Embryonic facial prominence (tissue), 1 donor: ENCODE measurements around the gene CLCA2.

ENCODE experiments used
- DNase-seq: peaks from one replicate; pipeline ENCODE4 v3.0.0-alpha.2; 2016; ENCODE audit errors: extremely low spot score

CLCA2 gene

DNA sequence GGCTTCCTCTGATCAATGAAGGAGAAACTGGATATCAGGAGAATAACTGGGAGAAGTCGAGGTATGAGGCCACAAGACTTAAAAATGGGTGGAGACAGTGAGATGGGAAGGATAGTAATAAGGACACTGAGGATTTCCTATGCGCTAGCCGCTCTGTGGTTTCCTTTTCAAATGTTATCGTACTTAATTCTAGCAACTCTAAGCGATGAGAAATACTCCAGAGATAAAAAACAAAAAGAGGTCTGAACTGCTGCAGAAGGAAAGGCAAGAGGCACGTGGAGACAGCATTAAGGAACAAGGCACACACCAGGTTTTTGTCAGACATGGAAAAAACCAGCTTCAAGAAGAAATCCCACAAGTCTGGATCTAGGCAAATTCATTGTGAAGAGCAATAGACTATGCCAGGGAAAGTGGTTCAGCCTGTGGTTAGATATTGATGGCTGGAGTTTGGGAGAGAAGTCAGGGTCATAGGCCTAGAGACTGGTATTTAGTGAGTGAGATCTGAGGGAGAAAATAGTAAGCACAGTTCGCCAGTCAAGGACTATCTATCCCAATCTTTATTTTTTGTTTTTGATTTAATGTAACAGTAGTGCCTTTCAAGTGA lies 5.3 kb downstream of the CLCA2 start:
- no peak for DNase-seq

DNA sequence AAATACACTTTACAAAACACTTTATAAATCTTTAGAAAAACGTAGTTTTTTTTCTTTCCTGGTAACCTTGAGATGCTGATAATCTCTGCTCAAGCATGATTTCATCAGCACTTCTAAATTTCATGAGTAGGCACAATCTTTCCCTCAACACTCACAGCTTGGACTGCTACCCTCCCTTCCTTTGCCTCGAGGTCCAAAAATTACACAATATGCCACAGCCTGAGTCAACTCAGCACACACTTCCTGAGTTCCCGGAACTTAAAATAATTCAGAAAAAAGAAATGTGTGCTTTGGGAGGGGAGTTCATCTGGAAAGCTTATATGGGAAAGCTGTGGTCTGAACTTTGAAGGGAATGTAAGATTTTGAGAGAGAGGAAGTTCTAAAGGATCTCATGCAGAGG lies 5.9 kb downstream of the CLCA2 start:
- no peak for DNase-seq

DNA sequence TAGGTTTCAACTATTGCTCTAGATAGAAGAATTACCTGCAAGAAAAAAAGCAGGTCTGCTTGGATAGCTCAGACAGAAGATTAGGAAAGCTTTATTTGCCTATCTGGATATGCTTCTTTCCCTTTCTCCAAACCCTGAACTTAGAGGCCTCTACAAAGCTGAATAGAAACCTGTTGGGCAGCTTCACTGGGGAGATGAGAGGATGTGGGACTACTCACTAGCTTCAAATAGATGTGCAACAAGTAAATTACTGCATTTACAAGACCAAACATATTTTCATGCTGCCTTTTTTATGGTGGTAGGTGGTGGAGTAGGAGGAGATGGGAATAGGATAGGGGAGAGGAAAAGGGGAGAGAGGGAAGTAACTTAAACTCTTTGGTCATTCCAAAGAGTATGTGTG lies 6.4 kb downstream of the CLCA2 start:
- no peak for DNase-seq

GRCh38 chr1:86434059-86434458 lies 10.1 kb downstream of the CLCA2 start:
- DNase-seq: no peak

DNA sequence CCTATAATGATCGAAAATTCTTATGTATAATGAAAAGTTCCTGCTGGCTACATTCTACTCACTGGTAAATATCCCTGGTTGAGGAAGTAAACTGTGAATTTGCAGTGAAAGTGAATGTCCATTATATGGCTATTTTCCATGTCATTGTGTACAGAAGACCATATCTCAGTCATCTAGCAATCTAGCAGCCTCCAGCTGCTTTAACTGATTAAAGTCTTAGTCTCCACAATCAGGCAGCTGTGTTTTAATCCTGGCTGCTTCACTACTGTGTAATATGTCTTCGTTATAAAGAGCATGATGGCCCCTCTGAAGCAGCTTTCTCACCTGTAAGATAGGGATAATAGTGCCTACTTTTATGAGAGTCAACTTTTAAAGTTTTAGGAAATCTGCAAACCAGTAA lies 11.4 kb downstream of the CLCA2 start:
- DNase-seq: no peak

DNA sequence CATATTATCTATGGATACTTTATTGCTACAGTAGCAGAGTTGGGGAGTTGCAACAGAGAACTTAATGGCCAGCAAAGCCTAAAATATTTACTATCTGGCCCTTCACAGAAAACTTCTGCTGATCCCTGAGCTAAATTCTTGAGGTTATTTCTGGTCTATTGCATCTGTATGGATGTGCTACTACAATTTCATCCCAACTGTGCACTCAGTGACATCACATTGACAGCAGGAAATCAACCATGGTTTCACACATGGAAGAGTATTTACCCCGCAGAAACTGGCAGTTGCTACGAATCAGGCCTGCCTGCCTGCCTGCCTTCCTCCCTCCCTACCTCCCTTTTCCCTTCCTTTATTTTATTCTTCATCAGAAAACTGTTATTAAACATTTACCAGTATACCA lies 12.1 kb downstream of the CLCA2 start:
- no peak for DNase-seq

DNA sequence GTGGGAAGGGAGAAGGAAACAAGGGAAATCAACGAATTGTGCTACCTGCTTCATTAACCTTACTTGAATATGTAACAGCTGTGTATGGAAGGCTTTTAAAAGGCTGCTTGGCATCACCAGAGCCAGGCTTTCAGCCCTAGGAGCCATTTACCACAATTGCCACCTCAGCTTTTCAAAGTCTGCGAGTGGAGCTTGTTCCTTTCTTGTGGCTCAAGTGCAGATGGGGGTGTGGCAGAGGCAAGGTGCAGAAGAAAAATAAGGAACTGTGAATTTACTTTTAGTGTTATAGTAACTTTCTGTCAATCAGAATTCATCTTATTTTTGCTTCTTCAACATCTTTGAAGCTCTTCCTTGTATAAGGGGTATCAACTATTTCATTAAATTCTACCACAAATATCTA lies 17.6 kb downstream of the CLCA2 start:
- DNase-seq: no peak

DNA sequence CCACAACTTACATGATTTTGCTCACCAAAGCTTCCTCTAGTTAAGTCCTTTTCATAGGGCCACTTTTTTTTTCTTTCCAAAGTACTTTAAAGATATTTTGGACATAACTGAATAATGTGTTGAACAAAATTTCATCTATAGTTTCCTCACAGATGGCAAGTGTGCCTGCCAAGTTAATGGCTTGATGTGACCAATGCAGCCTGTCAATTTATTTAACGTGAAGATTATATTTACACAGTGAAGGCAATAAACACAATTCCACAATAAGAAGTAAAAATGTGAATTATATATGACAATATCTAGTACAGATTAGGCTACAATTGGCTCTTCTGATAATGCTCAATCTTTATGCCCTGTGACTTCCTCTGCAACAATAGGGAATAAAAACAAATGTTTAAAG lies 18.0 kb downstream of the CLCA2 start:
- no peak for DNase-seq

GRCh38 chr1:86445919-86446318 lies 21.9 kb downstream of the CLCA2 start:
- DNase-seq: no peak

DNA sequence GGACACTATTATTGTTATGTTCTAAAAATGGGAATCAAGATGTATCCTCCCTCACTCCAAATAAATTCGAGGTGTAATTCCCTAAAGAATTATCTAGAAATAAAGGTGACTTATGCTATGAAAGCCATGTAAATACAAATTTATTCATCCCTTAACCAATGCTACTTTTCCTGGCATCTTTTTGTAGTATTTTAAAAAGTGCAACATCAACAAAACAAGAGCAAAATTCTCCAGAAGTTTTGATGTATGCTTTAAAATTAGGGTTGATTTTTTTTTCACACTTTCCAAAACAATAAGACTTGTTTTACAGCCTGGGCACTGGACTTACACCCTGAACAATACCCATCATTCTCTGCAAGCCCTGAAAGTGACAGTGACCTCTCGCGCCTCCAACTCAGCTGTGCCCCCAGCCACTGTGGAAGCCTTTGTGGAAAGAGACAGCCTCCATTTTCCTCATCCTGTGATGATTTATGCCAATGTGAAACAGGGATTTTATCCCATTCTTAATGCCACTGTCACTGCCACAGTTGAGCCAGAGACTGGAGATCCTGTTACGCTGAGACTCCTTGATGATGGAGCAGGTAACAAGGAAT lies 23.3 kb downstream of the CLCA2 start:
- DNase-seq: no peak

DNA sequence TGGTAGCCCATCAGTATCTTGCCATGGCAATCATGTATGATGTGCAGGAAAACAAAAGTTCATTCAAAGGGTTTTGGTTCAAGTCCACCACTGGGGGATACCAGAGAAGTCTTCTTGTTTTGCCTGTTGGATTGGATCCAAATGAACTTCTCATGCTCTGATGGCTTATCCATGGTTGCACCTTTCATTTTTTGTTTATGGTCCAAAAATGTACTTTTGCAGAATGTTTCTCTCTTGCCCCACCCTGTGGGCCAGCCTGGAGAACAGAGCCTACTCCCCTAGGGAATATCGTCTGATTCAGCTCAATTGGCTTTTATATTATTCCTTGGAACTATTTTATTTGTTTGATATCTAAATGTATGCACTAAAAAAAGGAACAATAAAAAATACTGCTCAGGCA lies 24.7 kb downstream of the CLCA2 start:
- no peak for DNase-seq

DNA sequence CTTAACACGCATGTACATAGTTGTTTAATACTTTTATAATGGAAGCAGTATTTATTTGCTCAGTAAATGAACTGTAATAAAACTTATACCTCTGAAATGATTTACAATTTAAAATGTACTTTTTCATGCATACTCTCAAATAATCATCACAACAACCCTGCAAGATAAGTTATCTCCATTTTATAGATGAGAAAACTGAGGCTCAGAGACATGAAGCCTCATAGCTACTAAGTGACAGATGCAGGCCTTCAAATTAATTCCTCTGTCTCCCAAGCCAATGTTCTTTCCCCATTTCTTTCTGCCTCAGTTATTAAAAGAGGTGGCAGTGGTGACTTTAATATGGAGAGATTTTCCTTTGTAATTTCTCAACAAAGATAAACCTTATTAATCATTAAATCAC lies 25.1 kb downstream of the CLCA2 start:
- no peak for DNase-seq

- DNase-seq: no peak
Observed at GRCh38 chr1:86450847-86451246, 26.9 kb downstream of the CLCA2 start.

GRCh38 chr1:86453664-86454063 lies 29.7 kb downstream of the CLCA2 start:
- DNase-seq: no peak

GRCh38 chr1:86455073-86455472 lies 31.1 kb downstream of the CLCA2 start:
- DNase-seq: no peak

DNA sequence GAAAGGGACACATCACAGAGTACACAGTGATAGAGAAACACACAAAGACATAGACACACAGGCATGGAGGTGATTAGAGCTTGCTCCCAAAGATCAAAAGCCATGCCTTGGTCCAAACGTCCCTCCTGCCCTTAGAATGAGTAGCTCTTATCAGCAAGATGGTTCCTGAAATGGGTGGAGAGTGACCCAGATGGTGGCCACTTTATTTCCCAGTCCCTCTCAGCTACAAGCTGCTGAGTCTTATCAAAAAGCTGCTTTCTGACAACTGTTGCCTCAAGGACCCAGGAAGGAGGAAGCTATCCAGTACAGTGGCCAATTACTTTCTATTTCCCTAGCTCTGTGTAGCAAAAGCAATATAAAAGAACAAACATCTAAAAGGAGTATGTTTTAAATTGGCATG lies 37.0 kb downstream of the CLCA2 start:
- no peak for DNase-seq

GRCh38 chr1:86461482-86461881 lies 37.5 kb downstream of the CLCA2 start:
- DNase-seq: no peak

DNA sequence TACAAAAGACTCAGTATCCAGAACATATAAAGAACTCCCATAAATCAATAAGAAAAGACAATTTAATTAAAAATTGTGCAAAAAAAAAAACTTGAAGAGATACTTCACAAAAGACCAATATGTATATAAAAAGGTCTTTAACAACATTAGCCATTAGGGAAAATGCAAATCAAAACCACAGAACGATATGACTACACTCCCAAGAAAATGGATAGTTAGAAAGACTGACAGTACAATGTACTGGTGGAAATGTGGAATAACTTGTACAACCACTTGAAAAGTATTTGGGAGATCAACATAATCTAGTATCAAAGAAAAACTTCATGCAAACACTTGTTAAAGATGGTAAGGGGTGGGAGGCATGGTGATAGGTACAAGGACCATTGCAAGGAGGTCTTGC lies 40.8 kb downstream of the CLCA2 start:
- DNase-seq: no peak

DNA sequence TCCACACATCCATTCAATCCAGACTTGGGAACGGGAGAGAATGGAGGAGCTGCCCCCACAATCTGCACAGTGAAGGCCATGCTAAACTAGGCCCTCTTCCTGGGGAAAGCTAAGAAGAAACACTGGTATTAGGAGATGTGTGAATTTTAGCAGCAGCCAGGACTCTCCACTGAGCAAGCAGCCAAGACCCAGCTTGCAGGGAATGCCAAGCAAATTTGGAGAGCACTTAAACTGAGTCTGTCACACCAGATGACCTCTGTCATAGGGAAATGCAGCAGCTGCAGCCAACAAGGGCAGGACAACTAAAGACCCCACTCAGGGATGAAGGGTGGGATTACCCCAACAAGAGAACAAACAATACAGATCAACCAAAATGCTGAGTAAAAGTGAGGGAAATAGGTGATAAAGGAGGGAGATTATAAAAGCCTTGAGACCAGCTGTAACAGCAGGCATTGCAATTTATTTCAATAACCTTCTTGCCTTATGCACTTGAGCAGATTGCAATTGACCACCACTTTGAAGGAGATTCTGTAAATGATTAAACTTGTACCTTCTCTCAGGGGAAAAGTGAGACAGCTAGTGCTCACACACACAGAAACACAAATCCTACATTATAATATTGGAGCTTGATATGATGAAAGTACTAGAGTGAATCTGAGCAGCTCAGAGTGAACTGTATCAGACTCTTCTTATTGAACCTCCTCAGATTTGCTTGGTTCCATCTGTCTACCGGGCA lies 42.3 kb downstream of the CLCA2 start:
- no peak for DNase-seq

DNA sequence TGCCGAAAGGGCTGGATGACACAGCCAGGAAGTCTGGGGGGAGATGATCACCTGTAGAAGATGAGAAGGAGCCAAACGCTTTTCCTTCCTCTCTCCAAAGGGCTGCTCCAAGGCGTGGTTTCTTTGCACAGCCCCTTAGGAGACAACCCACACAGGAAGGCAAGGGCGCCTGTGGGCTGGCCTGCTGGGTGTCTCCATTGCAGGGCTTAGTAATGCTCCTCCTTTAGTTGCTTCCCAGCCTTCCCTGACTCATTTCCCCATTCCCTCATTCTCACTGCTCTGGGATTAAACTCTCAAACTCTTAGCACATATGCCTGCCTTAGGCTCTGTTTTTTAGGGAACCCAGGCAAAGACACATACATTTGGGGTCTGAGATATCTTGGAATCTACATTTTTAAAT lies 43.0 kb downstream of the CLCA2 start:
- no peak for DNase-seq

- DNase-seq: no peak
Observed at GRCh38 chr1:86468501-86468977, 44.6 kb downstream of the CLCA2 start, which contains the start of gene CLCA1. CLCA1 (plus strand) TSS chr1:86468927; CDS start chr1:86468972, 45 bp downstream.

DNA sequence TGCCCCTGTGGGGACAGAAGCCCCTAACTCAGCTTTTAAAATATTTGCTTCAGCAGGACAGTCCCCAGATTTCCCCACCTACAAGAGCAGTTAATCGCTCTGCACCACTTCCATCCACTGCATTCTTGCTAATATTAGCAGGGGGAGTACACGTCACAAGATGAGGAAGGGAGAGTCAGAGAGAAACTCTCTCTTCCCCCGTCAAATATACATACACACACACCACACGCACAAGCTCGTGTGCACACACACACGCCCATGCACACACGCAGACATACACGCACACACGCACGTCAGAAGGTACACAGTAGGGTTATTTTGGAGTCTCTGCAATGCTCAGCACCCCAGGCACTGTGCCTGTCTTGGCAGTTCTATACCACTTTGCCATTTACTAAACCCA lies 46.9 kb downstream of the CLCA2 start:
- no peak for DNase-seq

- DNase-seq: no peak
Observed at GRCh38 chr1:86471291-86471690, 47.3 kb downstream of the CLCA2 start.
